ENCODE results near the gene AGBL1.

Gene AGBL1

GRCh38 chr15:86905625-86906256 is 826.1 kb downstream of the AGBL1 start:
- H3K4me3 ChIP-seq (ENCODE audit: low read depth, low read length): no peak overlapping the region

- no peak overlapping the region for H3K4me3 ChIP-seq (ENCODE audit: low read depth, low read length)
These were observed 826.7 kb downstream of the AGBL1 start for GRCh38 chr15:86906376-86906775.

GRCh38 chr15:86911022-86911421 is 831.4 kb downstream of the AGBL1 start:
- H3K4me3 ChIP-seq (ENCODE audit: low read depth, low read length): no peak overlapping the region

GRCh38 chr15:86912661-86913060 is 833.0 kb downstream of the AGBL1 start:
- H3K4me3 ChIP-seq (ENCODE audit: low read depth, low read length): no peak overlapping the region

- H3K4me3 ChIP-seq (ENCODE audit: low read depth, low read length): no peak overlapping the region
These were observed 836.2 kb downstream of the AGBL1 start for GRCh38 chr15:86915811-86916331.

GRCh38 chr15:86916671-86917360 is 837.1 kb downstream of the AGBL1 start:
- no peak overlapping the region for H3K4me3 ChIP-seq (ENCODE audit: low read depth, low read length)

GRCh38 chr15:86917361-86917671 is 837.6 kb downstream of the AGBL1 start:
- H3K4me3 ChIP-seq (ENCODE audit: low read depth, low read length): no peak overlapping the region

GRCh38 chr15:86919581-86919980 is 839.9 kb downstream of the AGBL1 start:
- H3K4me3 ChIP-seq (ENCODE audit: low read depth, low read length): no peak overlapping the region

GRCh38 chr15:86929461-86929860 is 849.8 kb downstream of the AGBL1 start:
- no peak overlapping the region for H3K4me3 ChIP-seq (ENCODE audit: low read depth, low read length)

GRCh38 chr15:86932456-86932855 is 852.8 kb downstream of the AGBL1 start:
- no peak overlapping the region for H3K4me3 ChIP-seq (ENCODE audit: low read depth, low read length)

GRCh38 chr15:86935841-86936240 is 856.2 kb downstream of the AGBL1 start:
- H3K4me3 ChIP-seq (ENCODE audit: low read depth, low read length): no peak overlapping the region

- H3K4me3 ChIP-seq (ENCODE audit: low read depth, low read length): no peak overlapping the region
These were observed 862.6 kb downstream of the AGBL1 start for GRCh38 chr15:86942285-86942684.

- no peak overlapping the region for H3K4me3 ChIP-seq (ENCODE audit: low read depth, low read length)
These were observed 869.0 kb downstream of the AGBL1 start for GRCh38 chr15:86948719-86949118.

GRCh38 chr15:86959254-86959653 is 879.6 kb downstream of the AGBL1 start:
- no peak overlapping the region for H3K4me3 ChIP-seq (ENCODE audit: low read depth, low read length)

- H3K4me3 ChIP-seq (ENCODE audit: low read depth, low read length): no peak overlapping the region
These were observed 882.0 kb downstream of the AGBL1 start for GRCh38 chr15:86961669-86962068.

- no peak overlapping the region for H3K4me3 ChIP-seq (ENCODE audit: low read depth, low read length)
These were observed 884.6 kb downstream of the AGBL1 start for GRCh38 chr15:86964271-86964670.

GRCh38 chr15:86968244-86968643 is 888.6 kb downstream of the AGBL1 start:
- no peak overlapping the region for H3K4me3 ChIP-seq (ENCODE audit: low read depth, low read length)

GRCh38 chr15:86969364-86969763 is 889.7 kb downstream of the AGBL1 start:
- H3K4me3 ChIP-seq (ENCODE audit: low read depth, low read length): no peak overlapping the region

- H3K4me3 ChIP-seq (ENCODE audit: low read depth, low read length): no peak overlapping the region
These were observed 893.7 kb downstream of the AGBL1 start for GRCh38 chr15:86973284-86973844.

- H3K4me3 ChIP-seq (ENCODE audit: low read depth, low read length): no peak overlapping the region
These were observed 908.4 kb downstream of the AGBL1 start for GRCh38 chr15:86988033-86988432.

GRCh38 chr15:87021751-87022150 is 942.1 kb downstream of the AGBL1 start:
- H3K4me3 ChIP-seq (ENCODE audit: low read depth, low read length): no peak overlapping the region

- no peak overlapping the region for H3K4me3 ChIP-seq (ENCODE audit: low read depth, low read length)
These were observed 952.0 kb downstream of the AGBL1 start for GRCh38 chr15:87031540-87032230.
